IPS-15b (cell line): ENCODE measurements around the gene KDM7A.

Experiments used
- H3K27me3 ChIP-seq: one replicate; pipeline ENCODE4 v1.6.1; 2013; ENCODE audit warnings: low read length; ENCODE audit not compliant: control insufficient read depth, insufficient read depth
- H3K36me3 ChIP-seq: one replicate; pipeline ENCODE4 v1.6.1; 2013; ENCODE audit warnings: low read length; ENCODE audit not compliant: control insufficient read depth, insufficient read depth
- H3K4me1 ChIP-seq: one replicate; pipeline ENCODE4 v1.6.1; 2013; ENCODE audit warnings: mild to moderate bottlenecking, low read length; ENCODE audit not compliant: control insufficient read depth, insufficient read depth
- H3K4me3 ChIP-seq: one replicate; pipeline ENCODE4 v1.5.1; 2013; ENCODE audit warnings: low read depth, low read length
- H3K9ac ChIP-seq: one replicate; pipeline ENCODE4 v1.6.1; 2013; ENCODE audit warnings: low read depth, mild to moderate bottlenecking, low read length
- H3K9me3 ChIP-seq: one replicate; pipeline ENCODE4 v1.6.1; 2013; ENCODE audit warnings: mild to moderate bottlenecking, low read length; ENCODE audit not compliant: control insufficient read depth, insufficient read depth

The KDM7A gene

DNA sequence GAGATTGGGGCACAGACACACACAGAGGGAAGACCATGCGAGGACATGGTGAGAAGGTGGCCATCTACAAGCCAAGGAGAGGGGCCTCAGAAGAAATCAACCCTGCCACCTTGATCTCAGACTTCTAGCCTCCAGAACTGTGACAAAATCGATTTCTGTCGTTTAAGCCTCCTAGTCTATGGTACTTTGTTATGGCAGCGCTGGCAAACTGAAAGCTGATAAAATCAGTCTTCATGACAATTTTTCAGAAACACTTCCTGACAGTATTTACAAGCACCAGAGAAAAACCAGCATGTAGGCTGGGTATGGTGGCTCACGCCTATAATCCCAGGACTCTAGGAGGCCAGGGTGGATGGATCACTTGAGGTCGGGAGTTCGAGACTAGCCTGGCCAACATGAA, 118.3 kb downstream of the KDM7A start:
- Histone ChIP-seq H3K36me3 (no peaks in the 10 kb centered on the region), H3K4me1 (no peaks in the 10 kb centered on the region), H3K9ac (no peak overlapping the region), H3K27me3 (peaks cover 16% of the 10 kb centered on the region), H3K4me3 (no peak overlapping the region), H3K9me3 (no peaks in the 10 kb centered on the region)

DNA sequence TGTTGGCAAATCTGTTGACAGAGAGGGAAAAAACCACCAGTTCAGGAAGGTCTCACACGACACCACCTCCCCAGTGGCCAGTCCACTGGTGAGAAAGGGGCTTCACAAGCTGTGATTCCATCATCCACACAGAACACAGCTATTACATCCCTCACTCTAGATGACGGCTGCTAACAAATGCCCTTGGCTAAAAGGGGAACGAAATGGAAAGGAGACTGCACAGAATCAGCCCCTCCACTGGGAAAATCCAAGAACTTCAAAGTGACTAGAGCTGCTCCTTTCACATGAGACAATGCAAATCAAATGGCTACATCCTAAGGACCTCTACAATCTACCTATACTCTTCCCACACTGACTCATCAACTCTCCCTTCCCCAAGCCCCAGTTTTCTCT, 119.6 kb downstream of the KDM7A start:
- H3K4me3 ChIP-seq, result no peak overlapping the region
- H3K9ac ChIP-seq, result no peak overlapping the region
- H3K9me3 ChIP-seq, result no peaks in the 10 kb centered on the region
- peaks cover 11% of the 10 kb centered on the region for H3K27me3 ChIP-seq
- H3K36me3 ChIP-seq, result no peaks in the 10 kb centered on the region
- H3K4me1 ChIP-seq, result no peaks in the 10 kb centered on the region

DNA sequence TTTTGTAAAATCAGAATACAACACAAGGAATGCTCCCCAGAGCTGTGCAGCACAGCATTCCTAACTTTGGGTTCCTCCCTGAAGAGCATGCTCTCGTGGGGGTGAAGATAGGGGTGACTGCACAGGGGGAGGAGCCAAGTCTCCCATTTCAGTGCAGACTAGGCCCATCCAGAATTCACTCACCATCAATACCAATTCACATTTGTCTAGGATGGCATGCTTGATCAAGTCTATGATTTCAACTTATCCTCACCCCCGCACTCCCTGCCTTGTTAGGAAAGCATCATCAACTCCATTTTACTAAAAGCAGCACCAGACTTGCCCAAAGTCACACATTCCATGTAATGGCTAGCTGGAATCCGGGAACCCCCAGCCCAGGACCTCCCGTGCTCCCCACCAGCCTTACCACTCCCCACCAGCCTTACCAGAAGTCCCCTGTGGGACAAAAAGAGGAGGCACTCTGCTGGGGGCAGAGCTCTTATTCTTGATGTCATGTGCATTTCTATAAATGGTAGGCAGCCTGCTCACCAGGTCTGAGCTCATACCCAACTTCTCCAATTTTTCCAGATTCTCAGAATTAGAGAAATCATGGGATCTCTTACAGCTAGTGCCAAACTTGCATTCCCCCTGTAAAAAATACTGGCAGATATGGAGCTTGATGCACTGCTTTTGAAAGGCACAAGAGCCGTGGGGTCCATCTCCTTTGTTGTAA, 120.2 kb downstream of the KDM7A start:
- H3K4me3 ChIP-seq, result no peak overlapping the region
- peaks cover 7% of the 10 kb centered on the region for H3K27me3 ChIP-seq
- no peaks in the 10 kb centered on the region for H3K9me3 ChIP-seq
- no peak overlapping the region for H3K9ac ChIP-seq
- H3K36me3 ChIP-seq, result no peaks in the 10 kb centered on the region
- H3K4me1 ChIP-seq, result no peaks in the 10 kb centered on the region

DNA sequence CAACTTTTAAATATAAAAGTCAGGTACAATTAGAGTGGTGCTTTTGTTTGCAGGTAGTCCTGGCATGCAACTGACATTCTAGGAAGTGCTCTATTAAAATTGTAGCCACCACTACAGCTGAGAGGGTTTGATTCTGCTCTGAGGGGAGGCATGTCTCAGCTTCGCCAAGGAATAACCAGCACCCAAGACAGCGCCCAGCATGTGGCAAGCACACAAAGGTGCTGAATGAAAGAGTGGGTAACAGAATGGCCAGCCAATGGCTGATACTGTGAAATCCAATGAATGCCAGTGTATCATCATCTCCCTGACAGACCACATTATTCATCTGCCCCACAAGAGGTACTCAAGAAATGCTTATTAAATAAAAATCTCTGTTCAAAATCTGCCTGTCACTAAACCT, 121.0 kb downstream of the KDM7A start:
- no peaks in the 10 kb centered on the region for H3K4me1 ChIP-seq
- H3K27me3 ChIP-seq, result no peaks in the 10 kb centered on the region
- no peaks in the 10 kb centered on the region for H3K9me3 ChIP-seq
- H3K36me3 ChIP-seq, result no peaks in the 10 kb centered on the region
- H3K4me3 ChIP-seq, result no peak overlapping the region
- no peak overlapping the region for H3K9ac ChIP-seq

DNA sequence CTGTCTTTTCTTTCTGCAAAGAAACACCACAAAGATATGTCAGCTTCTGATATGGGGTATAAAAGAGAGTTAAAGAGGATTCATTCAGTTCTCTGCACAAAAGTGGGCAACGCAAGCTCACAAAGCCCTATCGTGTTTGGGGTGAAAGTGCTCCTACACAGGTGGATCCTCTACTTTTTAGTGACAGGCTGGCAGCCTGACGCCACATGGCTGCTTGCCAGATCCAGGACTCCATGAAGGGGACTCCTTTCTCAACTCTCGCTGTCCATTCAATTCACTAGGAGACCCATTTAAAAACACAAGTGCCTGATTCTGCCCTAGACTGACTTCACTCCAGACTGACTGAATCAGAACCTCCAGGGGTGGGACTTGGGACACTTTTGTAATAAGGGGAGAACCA, 122.0 kb downstream of the KDM7A start:
- H3K9ac ChIP-seq, result no peak overlapping the region
- H3K4me1 ChIP-seq, result no peaks in the 10 kb centered on the region
- H3K36me3 ChIP-seq, result no peaks in the 10 kb centered on the region
- no peaks in the 10 kb centered on the region for H3K9me3 ChIP-seq
- H3K4me3 ChIP-seq, result no peak overlapping the region
- H3K27me3 ChIP-seq, result no peaks in the 10 kb centered on the region

DNA sequence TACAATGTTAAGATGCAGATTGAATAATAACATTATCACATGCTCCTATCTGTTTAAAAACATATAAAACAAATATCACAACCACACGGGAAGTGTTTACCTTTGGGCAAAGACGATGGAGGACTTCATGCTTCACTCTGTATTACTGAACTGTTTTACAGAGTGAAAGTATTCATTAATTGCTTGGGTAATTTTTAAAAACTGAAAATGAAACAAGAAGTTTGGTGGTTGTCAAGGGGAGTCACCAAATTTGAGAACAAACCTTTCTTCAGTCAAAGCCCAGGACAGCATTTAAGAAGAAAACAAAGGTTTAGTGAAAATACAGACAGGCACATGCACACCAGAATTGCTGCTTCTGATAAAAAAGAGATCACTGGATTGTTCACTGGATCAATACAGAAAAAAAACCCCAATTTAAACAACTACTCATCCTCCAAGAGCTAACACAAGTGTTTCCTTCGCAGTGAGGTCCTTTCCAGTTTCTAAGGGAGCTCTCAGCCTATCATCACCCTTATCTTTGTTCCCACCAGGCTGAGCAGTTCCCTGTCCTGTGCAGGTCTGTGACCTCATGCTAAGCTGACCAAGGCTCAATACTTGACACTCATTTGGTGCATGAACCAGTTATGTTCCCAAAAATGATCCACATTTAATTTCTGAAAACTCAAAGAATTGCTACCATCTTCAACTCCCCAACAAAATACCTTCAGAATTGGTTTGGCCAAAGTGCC, 122.8 kb downstream of the KDM7A start:
- no peaks in the 10 kb centered on the region for H3K36me3 ChIP-seq
- H3K27me3 ChIP-seq, result no peaks in the 10 kb centered on the region
- no peak overlapping the region for H3K4me3 ChIP-seq
- no peaks in the 10 kb centered on the region for H3K4me1 ChIP-seq
- no peaks in the 10 kb centered on the region for H3K9me3 ChIP-seq
- H3K9ac ChIP-seq, result no peak overlapping the region

DNA sequence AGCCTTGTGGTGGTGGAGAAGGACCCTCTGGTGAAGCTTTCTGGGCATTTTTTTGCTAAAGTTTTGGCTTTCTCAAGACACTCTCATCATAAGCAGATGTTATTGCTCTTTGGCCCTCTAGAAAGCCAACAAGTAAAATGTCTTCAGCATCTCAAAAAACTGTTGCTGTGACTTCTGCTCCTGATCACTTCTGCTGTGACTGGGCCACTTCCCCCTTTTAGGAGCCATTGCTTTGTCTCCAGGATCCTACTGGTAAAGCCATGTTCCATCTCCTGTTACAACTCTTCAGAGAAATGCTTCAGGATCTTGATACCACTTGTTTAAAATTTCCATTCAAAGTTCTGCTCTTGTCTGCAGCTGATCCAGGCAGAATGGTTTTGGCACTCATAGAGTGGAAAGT, 125.0 kb downstream of the KDM7A start:
- Histone ChIP-seq H3K9me3 (no peaks in the 10 kb centered on the region), H3K36me3 (no peaks in the 10 kb centered on the region), H3K4me1 (no peaks in the 10 kb centered on the region), H3K9ac (no peak overlapping the region), H3K4me3 (no peak overlapping the region), H3K27me3 (no peaks in the 10 kb centered on the region)

DNA sequence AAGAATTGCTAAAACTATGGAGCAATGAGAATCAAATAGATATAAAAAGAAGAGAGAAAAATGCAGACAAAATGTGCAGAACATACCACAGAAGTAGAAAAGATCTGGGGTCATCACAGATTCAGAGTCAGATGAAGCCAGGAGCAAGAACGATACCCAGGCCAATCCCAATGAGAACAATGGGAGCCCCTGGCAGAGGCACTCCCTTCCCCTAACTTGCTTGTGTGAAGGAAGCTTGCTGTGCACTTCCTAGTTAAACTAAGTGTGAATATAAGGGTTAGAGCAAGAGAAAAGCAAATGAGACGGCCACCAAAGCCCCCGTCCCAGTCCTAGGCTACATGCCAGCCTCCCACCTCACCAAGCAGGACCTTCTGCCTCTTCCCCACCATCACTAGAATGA, 126.7 kb downstream of the KDM7A start:
- Histone ChIP-seq H3K4me1 (no peaks in the 10 kb centered on the region), H3K4me3 (no peak overlapping the region), H3K9ac (no peak overlapping the region), H3K27me3 (no peaks in the 10 kb centered on the region), H3K9me3 (no peaks in the 10 kb centered on the region), H3K36me3 (no peaks in the 10 kb centered on the region)

DNA sequence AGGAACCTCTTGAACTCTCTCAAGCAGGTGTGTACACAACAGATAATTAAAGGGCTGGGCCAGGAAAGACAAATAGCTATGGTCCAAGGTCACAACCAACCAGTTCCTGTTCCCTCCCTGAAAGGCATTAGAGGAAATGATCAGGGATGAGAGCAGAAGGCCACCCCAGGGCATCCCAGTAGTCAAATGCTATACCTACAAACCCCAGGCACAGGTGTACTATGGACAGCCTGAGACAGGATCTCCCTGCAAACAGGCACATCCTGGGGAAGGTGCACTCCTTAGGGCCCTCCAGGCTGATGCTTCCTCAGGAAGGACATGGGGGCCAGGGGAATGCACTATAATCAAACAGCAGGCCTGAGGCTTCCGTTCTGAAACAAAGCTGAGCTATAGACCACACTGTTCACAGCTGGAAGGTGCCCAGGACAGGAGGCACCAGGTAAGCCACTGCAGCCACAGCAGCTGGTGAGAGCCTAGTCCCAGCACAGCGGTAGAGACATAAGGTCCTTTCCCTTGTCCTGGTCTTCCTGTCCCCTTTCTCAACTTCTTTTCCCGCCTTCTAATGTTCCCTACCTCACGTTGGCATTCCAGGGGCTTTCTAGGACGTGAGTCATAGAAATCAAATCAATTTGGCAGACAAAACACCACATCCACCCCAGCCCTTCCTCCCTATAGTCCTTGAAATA, 127.3 kb downstream of the KDM7A start:
- Histone ChIP-seq H3K27me3 (no peaks in the 10 kb centered on the region), H3K9me3 (no peaks in the 10 kb centered on the region), H3K4me3 (no peak overlapping the region), H3K9ac (no peak overlapping the region), H3K36me3 (no peaks in the 10 kb centered on the region), H3K4me1 (no peaks in the 10 kb centered on the region)

DNA sequence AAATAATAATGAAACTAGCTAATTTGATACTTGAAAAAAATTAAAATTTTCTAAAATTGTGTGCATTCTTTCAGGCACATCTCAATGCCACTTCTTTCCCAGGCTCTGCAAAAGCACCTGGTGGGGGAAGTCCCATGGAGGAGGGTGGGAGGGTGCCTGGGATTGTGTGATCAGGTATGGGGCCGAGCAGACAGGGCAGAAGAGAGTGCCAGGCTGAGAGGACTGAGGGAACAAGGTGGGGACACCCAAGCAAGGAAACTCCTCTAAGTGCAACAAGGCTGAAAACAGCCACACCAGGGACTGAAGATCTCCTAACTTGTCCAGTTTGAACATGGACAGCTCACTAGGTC, 127.8 kb downstream of the KDM7A start:
- Histone ChIP-seq H3K27me3 (no peaks in the 10 kb centered on the region), H3K36me3 (no peaks in the 10 kb centered on the region), H3K4me3 (no peak overlapping the region), H3K4me1 (no peaks in the 10 kb centered on the region), H3K9ac (no peak overlapping the region), H3K9me3 (no peaks in the 10 kb centered on the region)

DNA sequence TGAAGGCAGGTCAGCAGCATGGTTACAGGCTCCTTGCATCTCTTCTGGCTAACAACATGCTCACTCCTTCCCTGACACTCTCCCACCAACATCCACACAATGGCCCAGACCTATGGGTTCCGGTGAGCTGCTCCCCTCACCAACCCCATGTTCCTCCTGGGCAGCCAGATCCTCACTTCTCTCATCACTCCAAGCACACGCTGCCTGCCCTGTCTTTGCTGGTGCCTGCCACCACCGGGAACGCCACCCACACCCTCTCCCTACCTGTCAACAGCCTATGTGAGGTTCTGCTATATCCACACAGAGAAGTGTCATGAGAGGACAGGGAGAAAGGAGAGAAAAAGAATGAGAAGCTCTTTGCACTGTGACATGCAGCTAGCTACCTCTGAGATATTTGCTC, 128.6 kb downstream of the KDM7A start:
- no peak overlapping the region for H3K4me3 ChIP-seq
- H3K9ac ChIP-seq, result no peak overlapping the region
- no peaks in the 10 kb centered on the region for H3K9me3 ChIP-seq
- no peaks in the 10 kb centered on the region for H3K36me3 ChIP-seq
- H3K27me3 ChIP-seq, result no peaks in the 10 kb centered on the region
- H3K4me1 ChIP-seq, result no peaks in the 10 kb centered on the region

DNA sequence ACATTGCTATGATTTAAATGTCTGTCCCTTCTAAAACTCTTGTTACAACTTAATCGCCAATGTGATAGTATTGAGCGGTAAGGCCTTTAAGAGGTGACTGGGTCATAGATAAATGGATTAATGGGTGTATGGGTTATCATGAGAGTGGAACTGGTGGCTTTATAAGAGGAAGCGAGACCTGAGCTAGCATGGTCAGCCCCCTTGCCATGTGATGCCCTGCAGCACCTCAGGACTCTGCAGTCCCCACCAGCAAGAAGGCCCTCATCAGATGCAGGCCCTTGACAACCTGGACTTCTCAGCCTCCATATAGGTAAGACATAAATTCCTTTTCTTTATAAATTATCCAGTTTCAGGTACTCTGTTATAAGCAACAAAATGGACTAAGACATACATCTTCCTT, 129.6 kb downstream of the KDM7A start:
- no peaks in the 10 kb centered on the region for H3K4me1 ChIP-seq
- H3K4me3 ChIP-seq, result no peak overlapping the region
- no peaks in the 10 kb centered on the region for H3K9me3 ChIP-seq
- no peaks in the 10 kb centered on the region for H3K27me3 ChIP-seq
- H3K36me3 ChIP-seq, result no peaks in the 10 kb centered on the region
- H3K9ac ChIP-seq, result no peak overlapping the region
